SJCRH30 (cell line): ENCODE measurements around the gene IGSF21. TPM values are rescaled to one million over a fixed set of nuclear protein-coding genes. Genes with fewer than 3 reads are reported as not detected.

Experiments
- DNase-seq, 2 experiments: peaks; one replicate each; pipeline ENCODE4 v3.0.0-alpha.2; 2015 to 2020
- H3K27ac ChIP-seq: fragments of 250-450 bp; sonication (Bioruptor Pico); 2 replicates; pipeline ENCODE4 v1.5.1; 2020; ENCODE audit warnings: mild to moderate bottlenecking, moderate library complexity
- H3K27me3 ChIP-seq: fragments of 250-450 bp; sonication (Bioruptor Pico); 2 replicates; pipeline ENCODE4 v1.5.1; 2020; ENCODE audit warnings: mild to moderate bottlenecking, moderate library complexity
- H3K36me3 ChIP-seq: fragments of 250-450 bp; sonication (Bioruptor Pico); 2 replicates; pipeline ENCODE4 v1.5.1; 2020; ENCODE audit warnings: mild to moderate bottlenecking, moderate library complexity
- H3K4me1 ChIP-seq: fragments of 250-450 bp; sonication (Bioruptor Pico); 2 replicates; pipeline ENCODE4 v1.5.1; 2020; ENCODE audit warnings: mild to moderate bottlenecking, moderate library complexity
- H3K4me3 ChIP-seq: fragments of 250-450 bp; sonication (Bioruptor Pico); 2 replicates; pipeline ENCODE4 v1.5.1; 2020; ENCODE audit warnings: mild to moderate bottlenecking, moderate library complexity
- H3K9me3 ChIP-seq: fragments of 250-450 bp; sonication (Bioruptor Pico); replicated peaks from 2 replicates; pipeline ENCODE4 v1.5.1; 2020; ENCODE audit warnings: mild to moderate bottlenecking, moderate library complexity
- total RNA-seq: library from RNA; depleted of rRNA; stranded (reverse); fragments of >200 nt; shearing (Covaris generic); gene quantifications from 2 replicates; pipeline ENCODE4 v1.2.3, GENCODE V29; 2014

Gene IGSF21
- total RNA-seq, 1 experiment from 2014 or later: not detected

- Histone ChIP-seq H3K9me3 (no peaks in the 10 kb centered on the region), H3K4me3 (no peak overlapping the region), H3K27ac (no peak overlapping the region), H3K4me1 (no peaks in the 10 kb centered on the region), H3K36me3 (no peaks in the 10 kb centered on the region), H3K27me3 (no peaks in the 10 kb centered on the region)
- DNase-seq: no peak
Measured at GRCh38 chr1:18121072-18121820, 13.6 kb downstream of the IGSF21 start.

DNA sequence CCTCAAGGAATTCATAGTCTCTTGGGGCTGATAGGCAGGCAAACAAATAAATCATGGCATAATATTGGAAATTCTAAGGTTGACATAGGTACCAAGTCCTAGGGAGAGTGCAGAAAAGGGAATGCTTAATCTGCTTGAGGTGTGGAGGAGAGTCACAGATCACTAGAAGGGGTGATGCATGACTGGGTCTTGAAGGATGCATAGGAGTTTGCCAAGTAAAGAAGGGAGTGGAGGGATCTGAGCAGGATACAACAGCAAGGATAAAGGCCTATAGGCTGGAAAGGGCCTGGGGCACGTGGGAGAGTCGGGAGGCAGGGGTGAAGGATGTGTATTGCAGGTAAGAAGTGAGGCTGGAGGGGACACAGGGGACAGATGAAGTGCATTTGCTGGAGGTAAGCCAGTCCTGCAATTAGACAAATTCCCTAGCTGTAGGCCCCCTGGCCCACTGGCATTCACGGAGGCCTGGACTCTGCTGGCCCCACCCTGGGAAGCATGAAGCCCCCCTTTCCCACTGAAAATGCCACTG, 15.9 kb downstream of the IGSF21 start:
- H3K4me3 ChIP-seq: no peak overlapping the region
- no peak overlapping the region for H3K27ac ChIP-seq
- DNase-seq: no peak
- H3K36me3 ChIP-seq: no peaks in the 10 kb centered on the region
- H3K4me1 ChIP-seq: peaks cover 3% of the 10 kb centered on the region; the same call in 1 of the 2 replicates
- H3K27me3 ChIP-seq: no peaks in the 10 kb centered on the region
- H3K9me3 ChIP-seq: no peaks in the 10 kb centered on the region

GRCh38 chr1:18124977-18125376, 17.4 kb downstream of the IGSF21 start:
- DNase-seq: no peak
- H3K36me3 ChIP-seq: no peaks in the 10 kb centered on the region
- no peak overlapping the region for H3K4me3 ChIP-seq
- H3K27ac ChIP-seq: no peak overlapping the region
- H3K4me1 ChIP-seq: peaks cover 3% of the 10 kb centered on the region; the same call in 1 of the 2 replicates
- no peaks in the 10 kb centered on the region for H3K27me3 ChIP-seq
- no peaks in the 10 kb centered on the region for H3K9me3 ChIP-seq

- Histone ChIP-seq H3K27ac (no peak overlapping the region), H3K4me3 (no peak overlapping the region), H3K36me3 (no peaks in the 10 kb centered on the region), H3K27me3 (no peaks in the 10 kb centered on the region), H3K9me3 (no peaks in the 10 kb centered on the region), H3K4me1 (peaks cover 3% of the 10 kb centered on the region; the same call in 1 of the 2 replicates)
- DNase-seq: peak in 1 of 2 experiments; percentile 54
Measured at GRCh38 chr1:18126616-18127015, 19.0 kb downstream of the IGSF21 start.

GRCh38 chr1:18128298-18128697, 20.7 kb downstream of the IGSF21 start:
- Histone ChIP-seq H3K4me3 (no peak overlapping the region), H3K4me1 (peaks cover 3% of the 10 kb centered on the region; the same call in 1 of the 2 replicates), H3K9me3 (no peaks in the 10 kb centered on the region)

GRCh38 chr1:18130356-18130755, 22.8 kb downstream of the IGSF21 start:
- no peak for DNase-seq
- H3K36me3 ChIP-seq: no peaks in the 10 kb centered on the region
- H3K4me3 ChIP-seq: no peak overlapping the region
- H3K27me3 ChIP-seq: 0 out of 2 replicates have a peak, but pooled peaks cover 4% of the 10 kb centered on the region
- peaks cover 3% of the 10 kb centered on the region; the same call in 1 of the 2 replicates for H3K4me1 ChIP-seq
- H3K27ac ChIP-seq: no peak overlapping the region
- no peaks in the 10 kb centered on the region for H3K9me3 ChIP-seq

More at GRCh38 chr1:18128298-18128697, 20.7 kb downstream of the IGSF21 start:
- DNase-seq: no peak
- Histone ChIP-seq H3K27ac (no peak overlapping the region), H3K27me3 (0 out of 2 replicates have a peak, but pooled peaks cover 4% of the 10 kb centered on the region), H3K36me3 (no peaks in the 10 kb centered on the region)

DNA sequence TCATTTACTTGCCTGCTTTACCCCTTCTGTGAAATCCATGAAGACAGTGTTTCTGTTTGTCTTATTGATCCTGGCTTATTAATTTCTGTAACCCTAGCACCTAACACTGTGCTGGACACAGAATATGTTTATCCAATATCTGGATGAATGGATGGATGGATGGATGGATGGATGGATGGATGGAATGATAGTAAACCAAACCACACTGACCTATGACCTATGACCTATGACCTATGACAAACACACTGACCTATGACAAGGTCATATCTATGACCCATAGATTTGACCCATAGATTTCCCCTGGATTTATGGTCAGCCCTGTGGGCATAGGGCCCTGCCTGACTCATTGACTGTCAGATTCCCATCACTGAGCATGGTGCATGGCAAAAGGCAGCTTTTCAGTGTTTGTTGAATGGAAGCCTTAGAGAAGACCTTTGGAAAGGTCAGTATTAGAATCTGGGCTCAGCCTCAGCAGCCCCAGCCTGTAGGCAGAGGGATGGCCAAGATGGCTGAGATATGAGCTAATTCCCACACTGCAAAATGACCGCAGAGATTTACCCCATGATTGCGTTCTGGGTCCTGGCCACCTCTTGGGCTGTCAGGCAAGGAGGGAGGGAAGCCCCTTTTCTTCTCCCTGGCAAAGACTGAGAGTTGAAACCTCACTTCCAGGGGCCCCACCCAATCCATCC, 24.6 kb downstream of the IGSF21 start:
- no peaks in the 10 kb centered on the region for H3K9me3 ChIP-seq
- H3K27ac ChIP-seq: no peak overlapping the region
- no peaks in the 10 kb centered on the region for H3K36me3 ChIP-seq
- no peaks in the 10 kb centered on the region; the same call in 1 of the 2 replicates for H3K4me1 ChIP-seq
- no peak for DNase-seq
- 0 out of 2 replicates have a peak, but pooled peaks cover 4% of the 10 kb centered on the region for H3K27me3 ChIP-seq
- H3K4me3 ChIP-seq: no peak overlapping the region

DNA sequence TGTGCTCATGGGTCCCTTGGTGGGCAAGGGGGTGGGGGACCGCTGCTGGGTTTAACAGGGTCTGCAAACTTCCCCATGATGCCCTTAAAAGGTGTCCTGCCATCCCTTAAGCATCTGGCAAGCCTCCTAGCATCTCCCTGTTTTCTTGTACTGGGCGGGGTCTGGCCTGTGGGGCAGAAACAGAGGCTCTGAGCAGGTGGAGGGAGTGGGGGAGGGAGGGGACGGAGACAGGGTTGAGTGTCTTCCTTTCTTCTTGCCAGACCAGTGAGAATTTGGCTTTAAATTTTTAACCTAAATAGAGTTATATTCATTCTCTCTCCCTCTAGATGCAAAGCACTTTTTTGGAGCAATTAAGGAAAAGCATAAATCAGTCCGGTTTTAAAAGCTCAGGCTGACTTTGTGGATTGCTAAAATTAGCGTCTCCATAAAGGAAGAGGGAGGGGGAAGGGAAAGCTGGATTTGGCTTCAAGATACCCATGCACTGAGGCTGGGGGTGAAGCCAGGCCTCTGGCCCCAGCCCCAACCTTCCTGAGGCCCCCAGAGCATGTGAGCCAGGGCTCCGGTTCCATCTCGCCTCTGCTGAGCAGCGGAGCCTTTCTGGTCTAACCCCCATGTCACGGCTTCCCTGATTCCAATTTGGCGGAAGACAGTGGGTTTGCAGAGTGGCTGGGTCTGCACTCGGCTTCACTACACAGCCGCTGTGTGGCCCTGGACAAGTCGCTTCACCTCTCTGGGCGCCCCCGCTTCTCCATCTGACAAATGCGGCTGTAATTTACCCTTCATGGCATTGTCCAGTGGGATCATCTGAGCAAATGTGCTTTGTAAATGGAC, 25.3 kb downstream of the IGSF21 start:
- Histone ChIP-seq H3K4me3 (no peak overlapping the region), H3K27me3 (0 out of 2 replicates have a peak, but pooled peaks cover 4% of the 10 kb centered on the region), H3K27ac (no peak overlapping the region), H3K9me3 (no peaks in the 10 kb centered on the region), H3K4me1 (peaks cover 6% of the 10 kb centered on the region), H3K36me3 (no peaks in the 10 kb centered on the region)
- DNase-seq: no peak

- DNase-seq: no peak
- Histone ChIP-seq H3K36me3 (no peaks in the 10 kb centered on the region), H3K4me3 (no peak overlapping the region), H3K4me1 (peaks cover 12% of the 10 kb centered on the region), H3K27me3 (0 out of 2 replicates have a peak, but pooled peaks cover 4% of the 10 kb centered on the region), H3K27ac (no peak overlapping the region), H3K9me3 (no peaks in the 10 kb centered on the region)
Measured at GRCh38 chr1:18134324-18135046, 26.9 kb downstream of the IGSF21 start.

GRCh38 chr1:18137759-18138345, 30.3 kb downstream of the IGSF21 start:
- H3K27ac ChIP-seq: 0 out of 2 replicates have a peak overlapping the region, but pooled peaks have one; percentile 7
- H3K4me3 ChIP-seq: no peak overlapping the region
- H3K9me3 ChIP-seq: no peaks in the 10 kb centered on the region
- no peaks in the 10 kb centered on the region; the same call in 1 of the 2 replicates for H3K27me3 ChIP-seq
- H3K36me3 ChIP-seq: no peaks in the 10 kb centered on the region
- peak; percentile 78 to 90 for DNase-seq
- peaks cover 12% of the 10 kb centered on the region for H3K4me1 ChIP-seq

DNA sequence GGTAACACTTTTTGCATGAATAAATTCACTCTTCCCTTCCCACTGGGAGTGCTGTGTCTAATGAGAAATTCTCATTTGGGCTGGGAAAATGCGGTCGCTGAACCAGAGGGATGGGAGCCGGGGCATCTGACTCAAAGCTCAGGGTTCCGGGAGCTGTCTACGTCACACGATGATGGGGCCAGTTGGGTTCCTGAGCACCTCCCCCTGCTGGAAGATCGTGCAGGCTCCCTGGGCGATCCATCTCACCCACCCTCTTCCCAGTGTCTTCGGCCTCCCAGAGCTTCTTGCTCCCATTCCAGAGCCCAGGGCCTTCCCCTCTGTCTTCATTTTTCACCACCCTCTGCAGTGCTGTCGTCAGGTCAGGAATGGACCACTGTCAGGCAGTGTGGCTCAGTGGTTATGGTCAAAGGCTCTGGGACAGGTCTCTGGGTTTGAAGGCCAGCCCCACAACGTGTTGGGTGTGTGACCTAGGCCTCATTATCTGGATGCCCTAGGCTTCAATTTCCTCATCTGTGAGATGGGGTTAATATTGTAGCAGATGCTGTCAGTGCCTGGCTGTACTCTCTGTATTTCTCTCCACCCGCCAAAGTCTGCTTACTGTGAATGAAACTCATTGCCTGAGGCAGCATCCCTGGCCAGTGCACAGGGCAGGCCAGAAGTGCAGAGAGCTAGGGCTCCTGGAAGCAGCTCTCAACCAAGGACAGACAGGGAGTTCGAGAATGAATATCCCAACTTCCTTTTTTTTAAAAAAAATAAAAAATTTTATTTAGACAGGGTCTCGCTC, 31.8 kb downstream of the IGSF21 start:
- H3K27ac ChIP-seq: no peak overlapping the region
- H3K4me1 ChIP-seq: peaks cover 12% of the 10 kb centered on the region
- peaks cover 14% of the 10 kb centered on the region for H3K27me3 ChIP-seq
- H3K9me3 ChIP-seq: no peaks in the 10 kb centered on the region
- no peak for DNase-seq
- no peaks in the 10 kb centered on the region for H3K36me3 ChIP-seq
- no peak overlapping the region for H3K4me3 ChIP-seq

DNA sequence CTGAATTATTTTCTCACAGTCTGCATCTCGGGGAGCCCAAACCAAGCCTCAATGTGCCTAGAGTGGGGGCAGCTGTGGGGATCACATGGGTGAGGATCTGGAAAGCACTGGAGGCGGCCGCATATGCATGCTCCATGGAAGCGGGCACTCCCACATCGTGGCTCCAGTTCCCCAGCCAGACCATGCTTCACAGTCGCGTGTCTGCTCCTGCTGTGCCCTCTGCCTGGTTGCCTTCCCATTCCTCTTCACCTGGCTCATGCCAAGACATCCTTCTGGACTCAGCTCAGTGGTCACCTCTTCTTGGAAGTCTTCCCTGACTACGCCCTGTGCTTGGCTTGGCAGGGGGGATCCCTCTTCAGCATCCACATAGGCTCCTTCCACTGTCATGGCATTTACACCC, 32.8 kb downstream of the IGSF21 start:
- no peaks in the 10 kb centered on the region for H3K36me3 ChIP-seq
- DNase-seq: no peak
- H3K4me3 ChIP-seq: no peak overlapping the region
- no peaks in the 10 kb centered on the region for H3K9me3 ChIP-seq
- no peak overlapping the region for H3K27ac ChIP-seq
- peaks cover 15% of the 10 kb centered on the region for H3K27me3 ChIP-seq
- H3K4me1 ChIP-seq: peaks cover 12% of the 10 kb centered on the region

DNA sequence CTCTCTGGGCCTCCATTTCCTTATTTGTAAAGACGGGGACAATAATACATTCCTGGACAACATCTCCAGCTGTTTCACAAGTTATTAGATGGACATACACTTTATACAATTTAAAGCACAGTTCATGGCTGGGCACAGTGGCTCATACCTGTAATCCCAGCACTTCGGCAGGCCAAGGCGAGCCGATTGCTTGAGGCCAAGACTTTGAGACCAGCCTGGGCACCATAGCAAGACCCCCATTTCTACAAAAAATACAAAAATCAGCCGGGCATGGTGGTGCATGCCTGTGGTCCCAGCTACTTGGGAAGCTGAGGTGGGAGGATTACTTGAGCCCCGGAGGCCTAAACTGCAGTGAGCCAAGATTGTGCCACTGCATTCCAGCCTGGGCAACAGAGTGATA, 34.1 kb downstream of the IGSF21 start:
- Histone ChIP-seq H3K27me3 (peaks cover 15% of the 10 kb centered on the region), H3K27ac (no peak overlapping the region), H3K36me3 (no peaks in the 10 kb centered on the region), H3K9me3 (no peaks in the 10 kb centered on the region), H3K4me1 (peaks cover 12% of the 10 kb centered on the region), H3K4me3 (no peak overlapping the region)
- no peak for DNase-seq
